DND-41 (cell line): Measurements from ENCODE around the gene CD82.

Experiments
- EZH2 ChIP-seq: IDR thresholded peaks from 3 replicates; pipeline ENCODE4 v1.6.1; 2012; ENCODE audit warnings: borderline replicate concordance, low read depth, mild to moderate bottlenecking, moderate library complexity, low read length, inconsistent platforms; ENCODE audit not compliant: severe bottlenecking
- TF ChIP-seq, protein P1 (sequence below): IDR thresholded peaks from 2 replicates; pipeline ENCODE4 v1.5.1; 2012; ENCODE audit warnings: borderline replicate concordance, low read length, moderate library complexity, mild to moderate bottlenecking; ENCODE audit not compliant: poor library complexity, severe bottlenecking; ENCODE audit errors: extremely low read depth

DNA sequence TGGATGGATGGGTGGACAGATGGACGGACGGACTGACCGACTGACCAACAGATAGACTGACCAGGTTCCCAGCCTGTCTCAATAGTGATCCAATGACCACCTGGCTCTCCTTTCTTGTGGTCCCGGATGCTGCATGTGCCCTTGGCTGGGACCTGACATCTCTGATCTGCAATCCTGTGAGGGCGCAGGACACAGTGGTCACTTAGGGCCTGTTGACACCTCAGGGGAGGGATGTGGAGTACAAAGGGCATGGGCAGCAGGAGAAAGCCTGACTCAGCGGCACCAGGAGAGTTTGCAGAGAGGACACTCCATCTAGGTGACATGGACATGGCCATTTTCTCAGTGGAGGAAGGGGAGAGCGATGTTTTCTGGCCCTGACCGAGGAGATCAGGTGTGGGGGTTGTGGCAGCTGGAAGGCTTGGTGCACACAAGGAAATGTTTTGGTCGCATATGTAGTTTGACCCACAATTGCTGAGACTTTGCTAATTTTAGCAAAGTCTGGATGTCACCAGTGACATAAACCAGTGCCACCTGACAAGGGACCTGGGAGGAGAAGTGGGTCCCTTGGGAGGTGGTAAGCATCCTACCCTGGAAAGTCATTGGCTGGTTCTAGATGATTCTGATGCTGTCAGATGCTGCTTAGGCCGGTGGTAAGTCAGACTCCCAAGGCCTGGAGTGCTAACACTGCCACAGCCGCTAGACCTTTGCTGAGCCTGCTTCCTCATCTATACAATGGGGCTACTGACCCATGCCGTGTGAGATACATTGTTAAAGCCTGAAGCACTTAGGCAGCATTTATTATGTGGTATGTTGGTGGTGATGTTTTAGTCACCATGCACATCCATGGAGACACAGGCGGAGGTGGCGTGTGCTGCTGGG lies 50.7 kb downstream of the CD82 start:
- TF ChIP-seq, protein P1, sequence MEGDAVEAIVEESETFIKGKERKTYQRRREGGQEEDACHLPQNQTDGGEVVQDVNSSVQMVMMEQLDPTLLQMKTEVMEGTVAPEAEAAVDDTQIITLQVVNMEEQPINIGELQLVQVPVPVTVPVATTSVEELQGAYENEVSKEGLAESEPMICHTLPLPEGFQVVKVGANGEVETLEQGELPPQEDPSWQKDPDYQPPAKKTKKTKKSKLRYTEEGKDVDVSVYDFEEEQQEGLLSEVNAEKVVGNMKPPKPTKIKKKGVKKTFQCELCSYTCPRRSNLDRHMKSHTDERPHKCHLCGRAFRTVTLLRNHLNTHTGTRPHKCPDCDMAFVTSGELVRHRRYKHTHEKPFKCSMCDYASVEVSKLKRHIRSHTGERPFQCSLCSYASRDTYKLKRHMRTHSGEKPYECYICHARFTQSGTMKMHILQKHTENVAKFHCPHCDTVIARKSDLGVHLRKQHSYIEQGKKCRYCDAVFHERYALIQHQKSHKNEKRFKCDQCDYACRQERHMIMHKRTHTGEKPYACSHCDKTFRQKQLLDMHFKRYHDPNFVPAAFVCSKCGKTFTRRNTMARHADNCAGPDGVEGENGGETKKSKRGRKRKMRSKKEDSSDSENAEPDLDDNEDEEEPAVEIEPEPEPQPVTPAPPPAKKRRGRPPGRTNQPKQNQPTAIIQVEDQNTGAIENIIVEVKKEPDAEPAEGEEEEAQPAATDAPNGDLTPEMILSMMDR, result no peak
- TF ChIP-seq EZH2, result no peak
